GM12801 (cell line): ENCODE data around the gene RPS14.

ENCODE experiments used
- TF ChIP-seq, protein P1 (sequence below): IDR thresholded peaks from one replicate; pipeline ENCODE4 v1.5.1; 2011; ENCODE audit warnings: control low read depth; ENCODE audit not compliant: insufficient read length; ENCODE audit errors: extremely low read depth

RPS14 gene

DNA sequence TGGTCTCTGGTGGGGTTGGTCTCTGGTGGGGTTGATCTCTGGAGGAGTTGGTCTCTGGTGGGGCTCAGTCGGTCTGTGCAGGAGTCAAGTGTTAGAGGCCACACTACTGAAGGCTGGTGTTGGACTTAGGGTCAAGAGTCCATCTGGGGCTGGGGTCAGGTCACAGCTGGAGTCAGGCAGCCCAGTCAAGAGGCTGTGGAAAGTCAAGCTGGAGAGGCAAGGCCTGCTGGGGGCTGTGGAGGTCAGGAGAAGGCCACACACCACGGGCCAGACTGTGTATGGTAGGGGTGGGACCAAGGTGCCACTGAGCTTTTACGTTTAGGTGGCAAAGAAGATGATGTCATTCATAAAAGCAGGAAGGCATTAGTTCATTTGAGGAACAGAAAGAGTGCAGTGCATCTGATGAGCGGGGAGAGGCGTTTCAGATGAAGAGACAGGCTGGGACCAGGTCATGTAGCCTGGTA is 20.1 kb downstream of the RPS14 start:
- TF ChIP-seq, protein P1, sequence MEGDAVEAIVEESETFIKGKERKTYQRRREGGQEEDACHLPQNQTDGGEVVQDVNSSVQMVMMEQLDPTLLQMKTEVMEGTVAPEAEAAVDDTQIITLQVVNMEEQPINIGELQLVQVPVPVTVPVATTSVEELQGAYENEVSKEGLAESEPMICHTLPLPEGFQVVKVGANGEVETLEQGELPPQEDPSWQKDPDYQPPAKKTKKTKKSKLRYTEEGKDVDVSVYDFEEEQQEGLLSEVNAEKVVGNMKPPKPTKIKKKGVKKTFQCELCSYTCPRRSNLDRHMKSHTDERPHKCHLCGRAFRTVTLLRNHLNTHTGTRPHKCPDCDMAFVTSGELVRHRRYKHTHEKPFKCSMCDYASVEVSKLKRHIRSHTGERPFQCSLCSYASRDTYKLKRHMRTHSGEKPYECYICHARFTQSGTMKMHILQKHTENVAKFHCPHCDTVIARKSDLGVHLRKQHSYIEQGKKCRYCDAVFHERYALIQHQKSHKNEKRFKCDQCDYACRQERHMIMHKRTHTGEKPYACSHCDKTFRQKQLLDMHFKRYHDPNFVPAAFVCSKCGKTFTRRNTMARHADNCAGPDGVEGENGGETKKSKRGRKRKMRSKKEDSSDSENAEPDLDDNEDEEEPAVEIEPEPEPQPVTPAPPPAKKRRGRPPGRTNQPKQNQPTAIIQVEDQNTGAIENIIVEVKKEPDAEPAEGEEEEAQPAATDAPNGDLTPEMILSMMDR: no peak

DNA sequence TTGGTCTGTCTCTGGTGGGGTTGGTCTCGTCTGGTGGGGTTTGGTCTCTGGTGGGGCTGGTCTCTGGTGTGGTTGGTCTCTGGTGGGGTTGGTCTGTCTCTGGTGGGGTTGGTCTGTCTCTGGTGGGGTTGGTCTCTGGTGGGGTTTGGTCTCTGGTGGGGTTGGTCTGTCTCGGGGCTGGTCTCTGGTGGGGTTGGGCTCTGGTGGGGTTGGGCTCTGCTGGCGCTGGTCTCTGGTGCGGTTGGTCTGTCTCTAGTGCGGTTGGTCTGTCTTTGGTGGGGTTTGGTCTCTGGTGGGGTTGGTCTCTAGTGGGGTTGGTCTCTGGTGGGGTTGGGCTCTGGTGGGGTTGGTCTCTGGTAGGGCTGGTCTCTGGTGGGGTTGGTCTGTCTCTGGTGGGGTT is 20.6 kb downstream of the RPS14 start:
- TF ChIP-seq, protein P1: no peak

DNA sequence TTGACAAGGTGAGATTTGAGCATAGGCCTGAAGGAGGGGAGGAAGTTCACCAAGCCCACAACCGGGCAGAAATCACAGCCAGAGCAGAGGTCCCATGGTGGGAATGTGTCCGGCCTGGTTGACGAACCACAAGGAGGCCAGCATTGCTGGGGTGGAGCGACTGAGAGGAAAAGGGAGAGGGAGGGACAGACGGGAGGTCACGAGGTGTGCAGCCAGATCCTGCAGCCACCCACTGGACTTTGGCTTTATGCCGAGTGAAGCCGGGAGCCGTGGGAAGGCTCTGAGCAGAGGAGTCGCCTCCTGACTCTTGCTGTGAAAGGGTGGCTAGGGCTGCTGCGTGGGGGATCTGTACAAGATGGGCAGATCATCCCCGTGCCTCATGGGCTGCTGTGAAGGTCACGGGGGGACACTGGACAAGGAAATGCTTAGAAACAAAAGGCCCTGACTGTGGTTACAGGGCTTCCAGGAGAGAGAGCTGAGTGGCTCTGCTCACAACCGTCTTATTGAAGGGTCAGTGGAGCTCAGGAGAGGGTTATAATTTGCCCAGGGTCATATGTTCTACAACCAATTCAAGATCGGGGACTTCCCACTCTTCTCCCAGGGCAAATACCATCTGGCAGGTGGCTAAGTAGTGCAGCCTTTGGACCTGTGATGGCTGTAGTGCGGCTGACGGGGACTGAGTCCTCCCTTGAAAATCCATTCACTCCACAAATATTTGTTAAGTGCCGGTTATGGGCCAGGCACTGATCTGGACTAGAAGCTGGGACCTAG is 21.2 kb downstream of the RPS14 start:
- TF ChIP-seq, protein P1: no peak

DNA sequence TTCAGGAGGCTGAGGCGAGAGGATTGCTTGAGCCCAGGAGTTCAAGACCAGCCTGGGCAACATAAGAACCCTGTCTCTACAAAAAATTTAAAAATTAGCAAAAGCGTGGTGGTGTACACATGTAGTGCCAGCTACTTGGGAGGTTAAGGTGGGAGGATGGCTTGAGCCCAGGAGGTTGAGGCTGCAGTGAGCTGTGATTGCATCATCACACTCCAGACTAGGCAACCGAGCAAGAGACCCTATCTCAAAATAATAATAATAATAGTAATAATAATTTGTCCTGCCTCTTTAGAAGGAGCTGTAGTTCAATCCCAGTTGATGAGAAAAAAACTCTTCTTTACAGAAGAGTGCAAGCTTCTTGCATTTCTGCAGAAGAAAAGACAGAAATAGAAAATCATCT is 26.8 kb downstream of the RPS14 start:
- TF ChIP-seq, protein P1: no peak

DNA sequence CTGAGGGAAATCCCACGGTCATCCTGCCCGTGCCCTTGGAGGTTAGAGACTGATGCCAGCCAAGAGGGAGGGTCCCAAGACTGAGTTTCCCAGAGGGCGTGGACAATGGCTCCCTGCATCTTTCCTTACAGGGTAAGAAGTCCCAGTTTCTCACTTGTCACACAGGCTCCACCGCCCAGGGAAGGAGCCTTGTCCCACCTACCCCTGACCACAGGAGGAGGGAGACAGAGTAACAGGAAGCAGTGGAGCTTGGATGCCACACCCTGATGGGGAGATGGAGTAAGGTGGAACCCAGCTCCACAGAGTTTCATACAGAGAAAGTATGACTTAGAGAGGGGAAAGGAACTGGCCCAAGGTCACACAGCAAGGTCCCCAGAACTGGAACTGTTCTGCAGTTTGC is 27.5 kb downstream of the RPS14 start:
- TF ChIP-seq, protein P1: no peak

DNA sequence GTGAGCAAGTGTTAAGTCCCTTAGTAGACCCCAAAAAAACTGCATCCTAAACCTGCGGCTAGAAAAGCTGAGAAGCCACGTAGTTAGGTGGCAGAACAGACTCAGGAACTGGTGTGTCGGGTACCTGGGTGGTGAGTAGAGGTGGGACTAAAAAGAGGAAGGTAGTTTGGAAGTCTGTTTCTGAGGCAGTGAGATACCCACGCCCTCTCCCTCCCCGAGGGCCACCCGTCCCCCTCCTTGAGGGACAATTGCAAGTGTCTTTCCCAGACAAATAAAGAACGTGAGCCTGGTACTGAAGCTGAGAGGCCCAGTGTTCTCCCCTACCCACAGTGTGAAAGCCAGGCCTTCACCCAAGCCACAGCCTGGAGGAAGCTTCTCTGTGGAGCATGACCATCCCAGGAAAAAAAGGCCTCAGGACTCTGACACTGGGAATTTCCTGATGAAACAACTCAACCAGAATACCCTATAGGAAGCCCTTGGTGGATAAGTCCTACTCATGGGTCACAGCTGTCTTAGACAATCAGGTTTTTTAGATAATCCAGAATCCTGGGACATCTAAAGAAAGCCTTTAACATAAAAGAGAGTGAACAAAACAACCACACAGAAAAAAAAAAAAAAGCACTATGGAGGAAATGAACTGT is 29.8 kb downstream of the RPS14 start:
- TF ChIP-seq, protein P1: no peak

DNA sequence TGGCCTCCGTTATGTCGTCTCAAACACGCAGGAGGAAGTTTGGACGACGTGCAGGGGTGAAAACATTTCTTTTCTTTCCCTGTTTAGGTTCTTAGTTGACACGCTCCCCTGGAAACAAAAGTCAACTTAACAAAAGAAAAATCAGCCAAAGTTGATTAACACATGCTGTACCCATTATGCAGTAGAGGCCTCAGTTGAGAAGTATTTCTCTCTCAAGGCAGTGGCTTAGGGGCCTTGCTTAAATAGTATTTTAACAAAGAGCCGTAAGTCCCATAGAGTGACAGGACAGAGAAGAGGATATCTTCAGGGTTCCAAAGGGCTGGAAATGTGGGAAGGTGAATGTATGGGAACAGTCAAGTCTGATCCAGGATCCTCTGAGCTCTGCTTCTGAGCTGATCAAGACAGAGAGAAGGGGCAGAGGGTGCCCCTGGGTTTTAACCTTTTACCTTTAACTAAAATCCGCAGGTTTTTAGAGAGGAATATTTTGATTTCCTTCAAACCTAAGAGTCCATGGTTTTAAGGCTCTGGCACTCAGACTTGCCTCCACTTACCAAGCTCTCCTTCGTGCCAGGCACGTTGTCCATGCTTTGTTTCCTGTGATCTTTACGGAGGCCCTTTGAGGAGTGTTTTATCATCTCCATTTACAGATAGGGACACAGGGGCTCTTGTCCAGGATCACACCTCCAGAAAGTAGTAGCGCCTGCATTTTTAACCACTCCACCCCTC is 36.2 kb downstream of the RPS14 start:
- TF ChIP-seq, protein P1: no peak
